Measurements from ENCODE around the gene SEC14L3.

The SEC14L3 gene

GRCh38 chr22:30471616-30472318 lies at the start of gene SEC14L3:
Gene SEC14L3 (minus strand): TSS chr22:30472017. CDS start chr22:30471958, 59 bp downstream.
- no peak for DNase-seq

- no peak for DNase-seq
These were observed 48.1 kb upstream of the SEC14L3 start for GRCh38 chr22:30519842-30520425.

- no peak for DNase-seq
These were observed 44.9 kb upstream of the SEC14L3 start for GRCh38 chr22:30516731-30517130.

GRCh38 chr22:30516273-30516672 lies 44.5 kb upstream of the SEC14L3 start:
- no peak for DNase-seq

- DNase-seq = no peak
These were observed 42.4 kb upstream of the SEC14L3 start for GRCh38 chr22:30514252-30514651.

GRCh38 chr22:30513462-30513861 lies 41.6 kb upstream of the SEC14L3 start:
- no peak for DNase-seq

GRCh38 chr22:30511911-30512310 lies 40.1 kb upstream of the SEC14L3 start:
- DNase-seq = no peak

- DNase-seq = no peak
These were observed 39.3 kb upstream of the SEC14L3 start for GRCh38 chr22:30511109-30511508.

- no peak for DNase-seq
These were observed 36.4 kb upstream of the SEC14L3 start for GRCh38 chr22:30508216-30508615.

- no peak for DNase-seq
These were observed 35.9 kb upstream of the SEC14L3 start for GRCh38 chr22:30507670-30508069.

- DNase-seq = no peak
These were observed 34.7 kb upstream of the SEC14L3 start for GRCh38 chr22:30506507-30506968.

GRCh38 chr22:30503551-30503950 lies 31.7 kb upstream of the SEC14L3 start:
- DNase-seq = no peak

- no peak for DNase-seq
These were observed 31.1 kb upstream of the SEC14L3 start for GRCh38 chr22:30502911-30503310.

GRCh38 chr22:30502153-30502552 lies 30.3 kb upstream of the SEC14L3 start:
- no peak for DNase-seq

- DNase-seq = no peak
These were observed 28.8 kb upstream of the SEC14L3 start for GRCh38 chr22:30500628-30501027.

- no peak for DNase-seq
These were observed 25.8 kb upstream of the SEC14L3 start for GRCh38 chr22:30497466-30498150.

GRCh38 chr22:30495041-30495784 lies 23.4 kb upstream of the SEC14L3 start:
- no peak for DNase-seq

GRCh38 chr22:30492144-30492543 lies 20.3 kb upstream of the SEC14L3 start:
- no peak for DNase-seq

GRCh38 chr22:30491381-30491780 lies 19.6 kb upstream of the SEC14L3 start:
- DNase-seq = no peak

- DNase-seq = no peak
These were observed 18.6 kb upstream of the SEC14L3 start for GRCh38 chr22:30490399-30490798.

- no peak for DNase-seq
These were observed 16.3 kb upstream of the SEC14L3 start for GRCh38 chr22:30488121-30488520.

GRCh38 chr22:30486661-30487115 lies 14.9 kb upstream of the SEC14L3 start:
- DNase-seq = no peak

- DNase-seq = no peak
These were observed 14.3 kb upstream of the SEC14L3 start for GRCh38 chr22:30486118-30486517.
